HepG2 (cell line): ENCODE measurements around the gene BPIFB4. TPM values are rescaled to one million over a fixed set of nuclear protein-coding genes. Genes with fewer than 3 reads are reported as not detected.
A peak's percentile ranks its signal among the peaks of the same experiment; 100 is the strongest.

Experiments used
- ATAC-seq: fragments of 200-7000 bp; cut with Tn5 transposase; 3 replicates; pipeline ENCODE4 v1.9.1; 2020; ENCODE audit warnings: mild to moderate bottlenecking, moderate library complexity
- BruUV-seq: library from RNA; stranded (reverse); fragments of 400-500 nt; replicated peaks from 2 replicates; lab custom pipeline; 2021; lab: Mats Ljungman, UMichigan
- CTCF ChIA-PET: fragments of 300-600 bp; formaldehyde crosslinking; extraction: SDS; loops from one replicate; lab custom pipeline; 2021; ENCODE audit warnings: low total read pairs, inconsistent platforms, low intra/inter-chr PET ratio; lab: Yijun Ruan, JAX
- POLR2A ChIA-PET: fragments of 350-600 bp; sonication (Branson Sonifier 250); formaldehyde crosslinking; loops from one replicate; lab custom pipeline; 2020; ENCODE audit warnings: antibody characterized with exemption, inconsistent platforms; lab: Yijun Ruan, JAX
- DNase-seq: peaks from one replicate; pipeline ENCODE4 v3.0.0-alpha.2; 2015; ENCODE audit warnings: low spot score
- FAIRE-seq: peaks from 3 replicates; lab custom pipeline; 2011; peaks lifted over from hg19 to GRCh38; lab: Jason Lieb, UNC
- H2AFZ ChIP-seq: one replicate; pipeline ENCODE4 v1.6.1; 2011; ENCODE audit warnings: low read length, inconsistent platforms
- H3K27ac ChIP-seq: fragments of 300-600 bp; 3 replicates; pipeline ENCODE4 v1.8.0; 2011; ENCODE audit warnings: mixed run types, mild to moderate bottlenecking, mixed read lengths, low read length, inconsistent platforms; ENCODE audit not compliant: insufficient read depth; ENCODE audit errors: extremely low read length
- H3K27me3 ChIP-seq, 2 experiments: fragments of 200-600 bp in 1 of 2; 2 replicates in 1 of 2; 3 replicates in 1 of 2; pipeline versions ENCODE4 v1.6.0 to v1.8.0; 2011; ENCODE audit warnings: low read length in 2 of 2, mild to moderate bottlenecking in 2 of 2, moderate library complexity in 2 of 2, inconsistent platforms in 1 of 2; ENCODE audit not compliant: insufficient read depth in 2 of 2, control insufficient read depth in 1 of 2
- H3K36me3 ChIP-seq, 2 experiments: fragments of 200-600 bp in 1 of 2; replicated peaks in 1 of 2; 2 replicates in 1 of 2; 3 replicates in 1 of 2; pipeline versions ENCODE4 v1.5.1 to v1.8.0; 2011; ENCODE audit warnings: low read length in 2 of 2, inconsistent platforms in 1 of 2; ENCODE audit not compliant: insufficient read depth in 2 of 2, control insufficient read depth in 1 of 2
- H3K4me1 ChIP-seq: 2 replicates; pipeline ENCODE4 v1.5.1; 2012; ENCODE audit warnings: low read length, inconsistent platforms; ENCODE audit not compliant: insufficient read depth
- H3K4me2 ChIP-seq: 2 replicates; pipeline ENCODE4 v1.6.0; 2011; ENCODE audit warnings: low read depth, low read length, inconsistent platforms
- H3K4me3 ChIP-seq, 3 experiments: fragments of 200-600 bp in 1 of 3; sonication (generic), shearing (Covaris generic) in 1 of 3; replicated peaks in 1 of 3; 2 replicates each; pipeline ENCODE4 v1.5.1; 2011 to 2016; ENCODE audit warnings: low read length in 3 of 3, inconsistent platforms in 2 of 3, low read depth in 2 of 3, mild to moderate bottlenecking in 2 of 3, control low read depth in 1 of 3, mixed read lengths in 1 of 3; ENCODE audit not compliant: insufficient read depth in 1 of 3
- H3K79me2 ChIP-seq: one replicate; pipeline ENCODE4 v1.6.1; 2011; ENCODE audit warnings: low read length, inconsistent platforms; ENCODE audit not compliant: insufficient read depth
- H3K9ac ChIP-seq: 2 replicates; pipeline ENCODE4 v1.6.0; 2011; ENCODE audit warnings: mild to moderate bottlenecking, low read depth, low read length, inconsistent platforms; ENCODE audit not compliant: insufficient read depth
- H3K9me3 ChIP-seq: 2 replicates; pipeline ENCODE4 v1.5.1; 2012; ENCODE audit warnings: mild to moderate bottlenecking, low read length
- H4K20me1 ChIP-seq: 2 replicates; pipeline ENCODE4 v1.6.0; 2011; ENCODE audit warnings: inconsistent platforms, mild to moderate bottlenecking, low read length, moderate library complexity; ENCODE audit not compliant: insufficient read depth
- ARID3A ChIP-seq: IDR thresholded peaks from 2 replicates; pipeline ENCODE4 v1.6.1; 2012; ENCODE audit warnings: low read depth, low read length, improper control_type of control experiment
- CENPX ChIP-seq: sonication (generic); formaldehyde crosslinking; IDR thresholded peaks from 2 replicates; pipeline ENCODE4 v1.9.0; 2021; ENCODE audit warnings: mild to moderate bottlenecking, missing genetic modification reagents, moderate library complexity
- CERS6 ChIP-seq: sonication (generic); formaldehyde crosslinking; IDR thresholded peaks from 2 replicates; pipeline ENCODE4 v1.5.0; 2020; ENCODE audit warnings: missing genetic modification reagents
- CHD4 ChIP-seq: fragments of 200-600 bp; sonication (generic); IDR thresholded peaks from 2 replicates; pipeline ENCODE4 v1.7.0; 2017; ENCODE audit warnings: mild to moderate bottlenecking, low read length, borderline replicate concordance
- SRSF4 ChIP-seq: fragments of 200-400 bp; formaldehyde crosslinking; IDR thresholded peaks from one replicate; pipeline ENCODE4 v1.6.1; 2018; ENCODE audit warnings: mild to moderate bottlenecking, low read depth, low read length, moderate library complexity; ENCODE audit not compliant: poor library complexity, severe bottlenecking
- ZNF629 ChIP-seq: sonication (generic); formaldehyde crosslinking; conservative IDR thresholded peaks from 2 replicates; pipeline ENCODE4 v1.5.0; 2020; ENCODE audit warnings: missing genetic modification reagents
- ZNF687 ChIP-seq: sonication (generic); formaldehyde crosslinking; IDR thresholded peaks from 2 replicates; pipeline ENCODE4 v1.5.1; 2020; ENCODE audit warnings: mild to moderate bottlenecking, missing genetic modification reagents, moderate library complexity
- ZNF768 ChIP-seq: sonication (generic); formaldehyde crosslinking; IDR thresholded peaks from 2 replicates; pipeline ENCODE4 v1.4.0; 2020; ENCODE audit warnings: missing genetic modification reagents
- WGBS: methylation state at CpG from one replicate; pipeline ENCODE4 v1.1.6; 2017; ENCODE audit warnings: low lambda C conversion rate; 5-methylcytosine and 5-hydroxymethylcytosine counted together
- in situ Hi-C: cut with HindIII; loops from 2 replicates; pipeline ENCODE4 v1.10.0; 2017; ENCODE audit warnings: low pct_unique_long_range_greater_than_20kb; ENCODE audit not compliant: extremely low pct_ligation_motif_present
- intact Hi-C: fragments of 100-400 bp; cut with micrococcal nuclease; formaldehyde crosslinking; loops from one replicate; pipeline ENCODE4 v1.10.0; 2022; ENCODE audit not compliant: unreplicated experiment
- polyA plus RNA-seq, 8 experiments: library from polyadenylated mRNA; depleted of rRNA in 3 of 8; stranded (reverse) in 7 of 8; unstranded in 1 of 8; fragments of >200 nt; fragmentation: Illumina TruSeq in 4 of 8; extraction: Trizol in 4 of 8; gene quantifications; 2 replicates each; pipeline versions ENCODE4 v1.2.1 to v1.2.3, GENCODE V29; 2011 to 2016; ENCODE audit warnings: low read depth in 4 of 8, missing spikeins in 1 of 8, mixed read lengths in 1 of 8; ENCODE audit not compliant: insufficient read depth in 1 of 8
- total RNA-seq, 5 experiments: library from RNA; depleted of rRNA; stranded (reverse); fragments of >200 nt; fragmentation: Illumina TruSeq; extraction: Trizol; gene quantifications; 2 replicates each; pipeline ENCODE4 v1.2.3, GENCODE V29; 2016; ENCODE audit warnings: low read depth in 1 of 5

The BPIFB4 gene
- total and polyA plus RNA-seq, 2 of the 13 experiments (the other 11 are each of a cell fraction or from before 2014, with no cell fraction given), result 0.09 TPM; not detected in 1

GRCh38 chr20:33083544-33084340 lies 4.3 kb downstream of the BPIFB4 start:
- in situ Hi-C loops, result no loop called here
- H3K9me3 ChIP-seq, result no peaks in the 10 kb centered on the region
- H3K36me3 ChIP-seq, result no peaks in the 10 kb centered on the region
- no peak overlapping the region for H2AFZ ChIP-seq
- no peaks in the 10 kb centered on the region for H4K20me1 ChIP-seq
- H3K27me3 ChIP-seq, result peaks cover 0 to 18% of the 10 kb centered on the region in 2 experiments; a peak in 1 of 5 replicates
- no peaks in the 10 kb centered on the region for H3K79me2 ChIP-seq
- BruUV-seq, result no TSS peak
- DNase-seq (no peak), ATAC-seq (no peak)
- no peak overlapping the region for H3K9ac ChIP-seq
- ChIA-PET CTCF (no interaction called here), POLR2A (no interaction called here)
- TF ChIP-seq CENPX (CRISPR knock-in tag) (no peak), CHD4 (no peak), SRSF4 (no peak), CERS6 (CRISPR knock-in tag) (no peak), ARID3A (no peak), ZNF687 (CRISPR knock-in tag) (0 out of 2 replicates have a peak, but pooled peaks have one; percentile 17), ZNF768 (peak; percentile 20; the same call in 1 of the 2 replicates), ZNF629 (CRISPR knock-in tag) (peak; percentile 64; the same call in 1 of the 2 replicates)
- TF ChIP-seq, all 625 proteins: peak for 3
- 61% methylated on average over 19 of the region's 20 CpGs for WGBS
- H3K4me2 ChIP-seq, result no peak overlapping the region
- intact Hi-C loops, result no loop called here
- H3K4me3 ChIP-seq, result no peak overlapping the region
- peaks cover 4% of the 10 kb centered on the region; the same call in 1 of the 2 replicates for H3K4me1 ChIP-seq
- H3K27ac ChIP-seq, result no peak overlapping the region
- FAIRE-seq, result no peak
